Measurements from ENCODE around the gene BRIP1.

DNA sequence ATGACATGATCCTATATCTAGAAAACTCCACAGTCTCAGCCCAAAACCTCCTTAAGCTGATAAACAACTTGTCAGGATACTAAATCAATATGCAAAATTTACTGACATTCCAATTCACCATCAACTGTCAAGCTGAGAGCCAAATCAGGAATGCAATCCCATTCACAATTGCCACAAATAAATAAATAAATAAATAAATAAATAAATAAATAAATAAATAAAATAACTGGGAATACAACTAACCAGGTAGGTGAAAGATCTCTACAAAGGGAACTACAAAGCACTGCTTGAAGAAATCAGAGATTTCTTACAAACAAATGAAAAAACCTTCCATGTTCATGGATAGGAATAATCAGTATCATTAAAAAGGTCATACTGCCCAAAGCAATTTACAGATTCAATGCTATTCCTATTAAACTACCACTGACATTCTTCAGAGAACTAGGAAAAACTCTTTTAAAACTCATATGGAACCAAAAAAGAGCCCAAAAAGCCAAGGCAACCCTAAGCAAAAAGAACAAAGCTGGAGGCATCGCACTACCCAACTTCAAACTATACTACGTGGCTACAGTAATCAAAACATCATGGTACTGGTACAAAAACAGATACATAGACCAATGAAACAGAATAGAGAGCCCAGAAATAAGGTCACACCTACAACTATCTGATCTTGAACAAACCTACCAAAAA, 37.7 kb downstream of the BRIP1 start:
- TF ChIP-seq CTCF (conservative IDR thresholded peaks at IDR 0.05; ENCODE audit: low read depth, low read length) (no peak), EZH2 (IDR thresholded peaks at IDR 0.05; ENCODE audit: borderline replicate concordance, low read depth, low read length, poor library complexity, severe bottlenecking) (no peak)

Data from A673 (cell line).